ENCODE results near the gene SEC24D. TPM values are rescaled to one million over a fixed set of nuclear protein-coding genes. Genes with fewer than 3 reads are reported as not detected.

Gene SEC24D
- total RNA-seq, 4 donors from 2014 or later: 9.7 to 37.9 (median 17.0) TPM

DNA sequence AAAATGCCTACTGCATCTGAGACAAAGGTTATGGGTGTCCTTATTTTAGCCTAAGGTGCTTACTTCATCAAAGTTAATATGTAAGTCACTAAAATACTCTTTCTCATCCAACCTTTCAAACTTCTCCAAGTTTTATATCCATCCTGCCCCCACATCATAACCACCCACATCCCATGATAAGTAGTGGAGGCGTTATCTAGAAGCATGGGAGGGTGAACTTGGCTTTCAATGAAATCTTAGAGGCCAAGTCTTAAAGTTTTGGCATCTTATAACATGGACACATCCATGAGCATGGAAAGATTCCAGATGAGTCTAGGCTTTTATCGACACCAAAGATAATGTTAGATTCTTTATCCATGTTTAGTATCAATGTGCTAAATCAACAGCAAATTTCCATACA is 22.9 kb upstream of the SEC24D start:
- 86 to 95% methylated on average over 2 of the region's 2 CpGs for WGBS, 2 donors (ENCODE audit: low coverage in 1 of 2)
- H3K4me1 ChIP-seq: no peaks in the 10 kb centered on the region
- DNase-seq: no peak
- TF ChIP-seq EP300 (IDR thresholded peaks at IDR 0.05; ENCODE audit: low read depth): no peak
- H3K9me3 ChIP-seq: no peaks in the 10 kb centered on the region
- no peak overlapping the region for H3K27ac ChIP-seq
- intact Hi-C loops (cut with DNase I; ENCODE audit: low total_unique reads): no loop called here
- no peaks in the 10 kb centered on the region for H3K36me3 ChIP-seq
- in situ Hi-C loops (cut with MboI; ENCODE audit: low pct_ligation_motif_present in 1 of 4, low pct_unique_long_range_greater_than_20kb in 1 of 4, low sequenced_read_pairs in 3 of 4): no loop called here
- H3K4me3 ChIP-seq: no peak overlapping the region
- H3K27me3 ChIP-seq: no peaks in the 10 kb centered on the region

DNA sequence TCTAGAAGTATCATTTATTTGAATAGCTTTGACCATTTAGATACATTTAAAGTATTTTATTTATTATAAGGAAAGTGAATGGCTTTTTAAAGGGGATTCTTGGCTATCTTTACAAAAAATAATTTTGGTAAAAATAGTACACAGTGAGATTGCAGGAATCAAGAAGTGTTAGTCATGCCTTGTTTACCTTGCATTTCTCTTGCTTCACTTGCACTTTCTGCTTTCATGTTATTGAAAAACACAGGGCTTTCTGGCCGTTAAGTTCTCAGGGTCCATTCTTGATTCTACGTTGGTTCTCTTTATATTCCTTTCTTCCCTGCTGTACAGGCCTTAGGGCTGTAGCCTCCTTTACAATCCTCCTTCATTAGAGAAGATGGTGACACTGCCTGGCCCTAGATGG is 21.8 kb upstream of the SEC24D start:
- in situ Hi-C loops (cut with MboI; ENCODE audit: low pct_ligation_motif_present in 1 of 4, low pct_unique_long_range_greater_than_20kb in 1 of 4, low sequenced_read_pairs in 3 of 4) (no loop called here), intact Hi-C loops (cut with DNase I; ENCODE audit: low total_unique reads) (no loop called here)
- TF ChIP-seq, protein P1, sequence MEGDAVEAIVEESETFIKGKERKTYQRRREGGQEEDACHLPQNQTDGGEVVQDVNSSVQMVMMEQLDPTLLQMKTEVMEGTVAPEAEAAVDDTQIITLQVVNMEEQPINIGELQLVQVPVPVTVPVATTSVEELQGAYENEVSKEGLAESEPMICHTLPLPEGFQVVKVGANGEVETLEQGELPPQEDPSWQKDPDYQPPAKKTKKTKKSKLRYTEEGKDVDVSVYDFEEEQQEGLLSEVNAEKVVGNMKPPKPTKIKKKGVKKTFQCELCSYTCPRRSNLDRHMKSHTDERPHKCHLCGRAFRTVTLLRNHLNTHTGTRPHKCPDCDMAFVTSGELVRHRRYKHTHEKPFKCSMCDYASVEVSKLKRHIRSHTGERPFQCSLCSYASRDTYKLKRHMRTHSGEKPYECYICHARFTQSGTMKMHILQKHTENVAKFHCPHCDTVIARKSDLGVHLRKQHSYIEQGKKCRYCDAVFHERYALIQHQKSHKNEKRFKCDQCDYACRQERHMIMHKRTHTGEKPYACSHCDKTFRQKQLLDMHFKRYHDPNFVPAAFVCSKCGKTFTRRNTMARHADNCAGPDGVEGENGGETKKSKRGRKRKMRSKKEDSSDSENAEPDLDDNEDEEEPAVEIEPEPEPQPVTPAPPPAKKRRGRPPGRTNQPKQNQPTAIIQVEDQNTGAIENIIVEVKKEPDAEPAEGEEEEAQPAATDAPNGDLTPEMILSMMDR (IDR thresholded peaks at IDR 0.05): no peak
- TF ChIP-seq POLR2AphosphoS5 (IDR thresholded peaks at IDR 0.05) (no peak), EP300 (IDR thresholded peaks at IDR 0.05; ENCODE audit: low read depth) (no peak), POLR2A (IDR thresholded peaks at IDR 0.05) (no peak)
- 90 to 92% methylated on average over 2 of the region's 2 CpGs for WGBS, 2 donors (ENCODE audit: low coverage in 1 of 2)
- no peak for DNase-seq
- Histone ChIP-seq H3K4me1 (no peaks in the 10 kb centered on the region), H3K27ac (no peak overlapping the region), H3K4me3 (no peak overlapping the region), H3K9me3 (no peaks in the 10 kb centered on the region), H3K36me3 (no peaks in the 10 kb centered on the region), H3K27me3 (no peaks in the 10 kb centered on the region)

DNA sequence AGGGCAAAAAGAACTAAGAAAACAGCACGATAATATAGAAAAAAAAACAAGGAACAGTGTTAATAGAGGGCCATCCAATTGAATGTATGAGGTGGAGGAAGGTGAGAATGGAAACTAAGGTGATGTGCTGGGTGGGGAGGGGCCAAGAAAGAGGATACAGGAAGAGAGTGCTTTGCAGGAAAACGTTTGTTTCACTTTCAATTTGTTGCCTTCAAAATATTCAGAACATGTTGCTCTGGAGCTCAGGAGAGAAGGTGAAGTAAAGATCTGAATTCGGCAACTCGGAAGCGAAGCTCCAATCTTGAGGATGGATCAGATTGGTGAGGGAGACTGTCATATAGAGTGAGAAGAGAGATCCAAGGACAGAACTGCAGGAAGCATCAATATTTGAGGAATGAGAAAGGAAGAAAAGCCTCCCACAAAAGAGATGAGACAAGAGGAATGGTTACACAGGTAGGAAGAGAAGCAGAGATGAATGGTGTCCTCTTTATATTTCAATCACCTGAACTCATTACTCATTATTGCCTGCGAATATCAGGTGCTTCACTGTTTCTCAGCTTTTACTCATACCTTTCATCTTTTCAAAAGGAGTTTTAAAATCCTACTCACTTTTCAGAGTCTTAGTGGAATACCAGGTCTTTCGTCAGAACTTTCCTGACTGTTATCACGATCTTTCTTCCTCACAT is 14.7 kb upstream of the SEC24D start:
- in situ Hi-C loops (cut with MboI; ENCODE audit: low pct_ligation_motif_present in 1 of 4, low pct_unique_long_range_greater_than_20kb in 1 of 4, low sequenced_read_pairs in 3 of 4) (no loop called here), intact Hi-C loops (cut with DNase I; ENCODE audit: low total_unique reads) (no loop called here)
- peak; percentile 11 for DNase-seq
- Histone ChIP-seq H3K27me3 (no peaks in the 10 kb centered on the region), H3K4me3 (peak overlapping the region in 3 of 4 donors; percentile 10 to 45 (median 24)), H3K36me3 (no peaks in the 10 kb centered on the region), H3K27ac (peak overlapping the region in 3 of 4 donors; percentile 10 to 29 (median 23)), H3K4me1 (peaks cover 0 to 10% (median 0%) of the 10 kb centered on the region in 4 donors), H3K9me3 (no peaks in the 10 kb centered on the region)
- WGBS, 2 donors (ENCODE audit: low coverage in 1 of 2): 37 to 47% methylated on average over 8 of the region's 8 CpGs
- TF ChIP-seq, protein P1 (IDR thresholded peaks at IDR 0.05): no peak
- TF ChIP-seq EP300 (IDR thresholded peaks at IDR 0.05; ENCODE audit: low read depth) (no peak), POLR2AphosphoS5 (IDR thresholded peaks at IDR 0.05) (no peak), POLR2A (IDR thresholded peaks at IDR 0.05) (no peak)

DNA sequence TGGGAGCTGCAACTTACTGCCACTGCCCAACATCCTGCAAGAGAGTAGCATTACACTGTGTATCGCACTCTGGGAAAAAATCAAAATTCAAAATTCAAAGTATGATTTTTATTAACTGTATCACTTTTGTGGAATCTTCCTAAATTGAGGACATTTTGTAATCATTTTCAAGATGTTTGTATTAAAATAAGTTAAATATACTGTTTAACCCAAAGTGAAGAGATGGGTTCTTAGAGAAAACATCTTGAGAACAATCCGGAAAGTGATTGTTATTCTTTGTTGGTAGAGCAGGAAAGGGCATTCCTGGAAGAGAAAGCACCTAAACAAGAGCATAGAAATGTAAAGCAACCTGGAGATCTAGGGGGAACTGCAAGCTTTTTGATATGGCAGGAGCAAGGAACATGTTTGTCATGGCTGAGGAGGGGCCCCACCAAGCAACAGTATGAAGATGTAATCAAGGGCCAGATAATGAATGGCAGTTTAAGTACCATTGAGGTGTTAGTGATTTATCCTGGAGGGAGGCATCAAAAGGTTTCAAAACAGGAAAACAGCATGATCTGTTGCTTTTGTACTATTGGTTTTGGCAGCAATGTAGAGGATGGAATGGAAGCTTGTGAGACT is 14.1 kb upstream of the SEC24D start:
- Histone ChIP-seq H3K27me3 (no peaks in the 10 kb centered on the region), H3K27ac (peak overlapping the region in 3 of 4 donors; percentile 10 to 29 (median 23)), H3K4me1 (peaks cover 0 to 10% (median 0%) of the 10 kb centered on the region in 4 donors), H3K4me3 (peak overlapping the region in 3 of 4 donors; percentile 10 to 45 (median 24)), H3K36me3 (no peaks in the 10 kb centered on the region), H3K9me3 (no peaks in the 10 kb centered on the region)
- in situ Hi-C loops (cut with MboI; ENCODE audit: low pct_ligation_motif_present in 1 of 4, low pct_unique_long_range_greater_than_20kb in 1 of 4, low sequenced_read_pairs in 3 of 4) (no loop called here), intact Hi-C loops (cut with DNase I; ENCODE audit: low total_unique reads) (no loop called here)
- no peak for DNase-seq
- TF ChIP-seq POLR2A (IDR thresholded peaks at IDR 0.05) (no peak), POLR2AphosphoS5 (IDR thresholded peaks at IDR 0.05) (no peak), EP300 (IDR thresholded peaks at IDR 0.05; ENCODE audit: low read depth) (no peak)
- TF ChIP-seq, protein P1 (IDR thresholded peaks at IDR 0.05): no peak
- WGBS, 2 donors (ENCODE audit: low coverage in 1 of 2): 96 to 100% methylated on average over 1 to 2 of the region's 2 CpGs

Data from transverse colon (tissue), 4 donors.